OCI-LY7 (cell line): ENCODE results near the gene LY86. TPM values are rescaled to one million over a fixed set of nuclear protein-coding genes. Genes with fewer than 3 reads are reported as not detected.

Source experiments
- BruUV-seq: library from RNA; stranded (reverse); fragments of 400-500 nt; replicated peaks from 2 replicates; lab custom pipeline; 2021; lab: Mats Ljungman, UMichigan
- CTCF ChIA-PET: fragments of 300-600 bp; sonication (Branson Sonifier 250); formaldehyde crosslinking; loops from one replicate; lab custom pipeline; 2022; ENCODE audit warnings: antibody characterized with exemption; ENCODE audit not compliant: unreplicated experiment; lab: Charles Lee
- POLR2A ChIA-PET: fragments of 300-600 bp; sonication (Branson Sonifier 250); formaldehyde crosslinking; loops from one replicate; lab custom pipeline; 2022; ENCODE audit warnings: antibody characterized with exemption; lab: Charles Lee
- DNase-seq: peaks from one replicate; pipeline ENCODE4 v3.0.0-alpha.2; 2015; ENCODE audit warnings: low spot score
- H2AFZ ChIP-seq: fragments of 200-600 bp; sonication (generic), shearing (Covaris generic); 2 replicates; pipeline ENCODE4 v1.6.1; 2014; ENCODE audit warnings: mild to moderate bottlenecking, antibody characterized with exemption, low read length, moderate library complexity
- H3K27ac ChIP-seq: fragments of 200-600 bp; sonication (generic); 2 replicates; pipeline ENCODE4 v1.5.1; 2014; ENCODE audit warnings: mixed run types, low read depth, mild to moderate bottlenecking, moderate library complexity, low read length, inconsistent platforms; ENCODE audit not compliant: poor library complexity, severe bottlenecking
- H3K36me3 ChIP-seq: fragments of 200-600 bp; sonication (generic); 2 replicates; pipeline ENCODE4 v1.6.1; 2014; ENCODE audit warnings: mild to moderate bottlenecking, antibody characterized with exemption, low read length, moderate library complexity, mixed read lengths; ENCODE audit not compliant: insufficient read depth
- H3K4me1 ChIP-seq: fragments of 200-600 bp; sonication (generic); 2 replicates; pipeline ENCODE4 v1.5.1; 2014; ENCODE audit warnings: mild to moderate bottlenecking, low read length; ENCODE audit not compliant: insufficient read depth, poor library complexity, severe bottlenecking
- H3K4me2 ChIP-seq: fragments of 200-600 bp; sonication (generic); 2 replicates; pipeline ENCODE4 v1.6.1; 2014; ENCODE audit warnings: mild to moderate bottlenecking, low read length
- H3K4me3 ChIP-seq: fragments of 200-600 bp; sonication (generic); 2 replicates; pipeline ENCODE4 v1.5.1; 2014; ENCODE audit warnings: mild to moderate bottlenecking, low read depth, low read length; ENCODE audit not compliant: poor library complexity, severe bottlenecking
- H3K79me2 ChIP-seq: fragments of 200-600 bp; sonication (generic); 2 replicates; pipeline ENCODE4 v1.6.1; 2016; ENCODE audit warnings: low read depth, mild to moderate bottlenecking, low read length, moderate library complexity, mixed read lengths; ENCODE audit not compliant: insufficient read depth
- H3K9me2 ChIP-seq: fragments of 200-600 bp; sonication (generic); 2 replicates; pipeline ENCODE4 v1.6.1; 2016; ENCODE audit warnings: mild to moderate bottlenecking, low read length, mixed read lengths; ENCODE audit not compliant: insufficient read depth
- H3K9me3 ChIP-seq: fragments of 200-600 bp; sonication (generic); 2 replicates; pipeline ENCODE4 v1.6.1; 2014; ENCODE audit warnings: mild to moderate bottlenecking, mixed run types, low read length, mixed read lengths
- H4K20me1 ChIP-seq: fragments of 200-600 bp; sonication (generic); 2 replicates; pipeline ENCODE4 v1.6.1; 2014; ENCODE audit warnings: mild to moderate bottlenecking, antibody characterized with exemption, low read length, moderate library complexity, mixed read lengths; ENCODE audit not compliant: insufficient read depth
- EZH2phosphoT487 ChIP-seq: fragments of 200-600 bp; sonication (generic); IDR thresholded peaks from 2 replicates; pipeline ENCODE4 v1.6.1; 2018; ENCODE audit warnings: low read depth, borderline replicate concordance, mild to moderate bottlenecking, mixed run types, antibody characterized with exemption, low read length, moderate library complexity, mixed read lengths
- intact Hi-C: fragments of 100-400 bp; cut with micrococcal nuclease; formaldehyde crosslinking; loops from one replicate; pipeline ENCODE4 v1.10.0; 2022; ENCODE audit not compliant: unreplicated experiment
- total RNA-seq, 2 experiments: library from RNA; depleted of rRNA in 1 of 2; stranded (reverse); fragments of >200 nt in 1 of 2; shearing (Covaris generic) in 1 of 2; gene quantifications; 2 replicates each; pipeline ENCODE4 v1.2.3, GENCODE V29; 2014 to 2022
- TF ChIP-seq, protein P1 (sequence below): fragments of 200-600 bp; sonication (generic); conservative IDR thresholded peaks from 2 replicates; pipeline ENCODE4 v1.5.1; 2014; ENCODE audit warnings: mild to moderate bottlenecking, antibody characterized with exemption, low read length, moderate library complexity, mixed read lengths

The LY86 gene
- total RNA-seq, 2 experiments from 2014 or later, result 48.4 to 62.8 TPM

DNA sequence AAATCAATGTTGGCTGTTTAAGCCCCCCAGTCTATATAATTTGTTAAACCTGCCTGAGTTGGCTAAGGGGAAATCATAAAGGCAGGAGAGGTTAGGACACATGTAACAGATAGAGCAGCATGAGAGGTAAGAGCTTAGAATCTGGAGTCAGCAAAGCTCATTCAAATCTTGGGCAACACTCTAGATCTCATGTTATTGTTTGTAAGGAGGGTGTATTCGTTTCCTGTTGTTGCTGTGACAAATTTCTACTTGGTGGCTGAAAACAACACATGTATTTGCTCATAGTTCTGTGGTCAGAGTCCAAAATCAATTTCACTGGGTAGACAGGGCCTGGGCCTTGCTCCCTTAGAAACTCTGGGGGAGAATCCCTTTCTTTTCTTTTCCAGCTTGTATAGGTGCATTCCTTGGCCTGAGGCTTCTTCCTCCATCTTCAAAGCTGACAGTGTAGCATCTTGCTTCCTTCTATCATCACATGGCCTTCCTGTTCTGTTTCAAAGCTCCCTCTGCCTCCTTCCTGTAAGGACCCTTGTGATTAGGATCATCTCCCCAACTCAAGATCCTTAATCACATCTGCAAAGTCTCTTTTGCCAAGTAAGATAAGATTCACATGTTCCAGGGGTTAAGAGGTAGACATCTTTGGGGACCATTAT is 4.4 kb downstream of the LY86 start:
- no peak for DNase-seq
- Histone ChIP-seq H3K79me2 (peaks cover 60% of the 10 kb centered on the region), H3K4me2 (peak overlapping the region; percentile 91), H3K9me2 (no peaks in the 10 kb centered on the region), H4K20me1 (no peaks in the 10 kb centered on the region), H3K27ac (peak overlapping the region; percentile 96), H3K9me3 (no peaks in the 10 kb centered on the region), H3K36me3 (peaks cover 59% of the 10 kb centered on the region), H3K4me3 (peak overlapping the region; percentile 76), H3K4me1 (peaks cover 55% of the 10 kb centered on the region), H2AFZ (peak overlapping the region; percentile 35; the same call in 1 of the 2 replicates)
- TF ChIP-seq, protein P1, sequence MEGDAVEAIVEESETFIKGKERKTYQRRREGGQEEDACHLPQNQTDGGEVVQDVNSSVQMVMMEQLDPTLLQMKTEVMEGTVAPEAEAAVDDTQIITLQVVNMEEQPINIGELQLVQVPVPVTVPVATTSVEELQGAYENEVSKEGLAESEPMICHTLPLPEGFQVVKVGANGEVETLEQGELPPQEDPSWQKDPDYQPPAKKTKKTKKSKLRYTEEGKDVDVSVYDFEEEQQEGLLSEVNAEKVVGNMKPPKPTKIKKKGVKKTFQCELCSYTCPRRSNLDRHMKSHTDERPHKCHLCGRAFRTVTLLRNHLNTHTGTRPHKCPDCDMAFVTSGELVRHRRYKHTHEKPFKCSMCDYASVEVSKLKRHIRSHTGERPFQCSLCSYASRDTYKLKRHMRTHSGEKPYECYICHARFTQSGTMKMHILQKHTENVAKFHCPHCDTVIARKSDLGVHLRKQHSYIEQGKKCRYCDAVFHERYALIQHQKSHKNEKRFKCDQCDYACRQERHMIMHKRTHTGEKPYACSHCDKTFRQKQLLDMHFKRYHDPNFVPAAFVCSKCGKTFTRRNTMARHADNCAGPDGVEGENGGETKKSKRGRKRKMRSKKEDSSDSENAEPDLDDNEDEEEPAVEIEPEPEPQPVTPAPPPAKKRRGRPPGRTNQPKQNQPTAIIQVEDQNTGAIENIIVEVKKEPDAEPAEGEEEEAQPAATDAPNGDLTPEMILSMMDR, result no peak
- TF ChIP-seq EZH2phosphoT487, result no peak
- intact Hi-C loops, result loop anchor here (1.0 kb wide), 2 partner anchors 17 to 94 kb away; no protein-coding TSS in a partner anchor
- ChIA-PET POLR2A (interaction anchor here (0.6 to 3.6 kb wide), 9 partner anchors 11 to 90 kb away, joined by 3 to 20 read pairs (median 3); no protein-coding TSS in a partner anchor), CTCF (interaction anchor here (0.6 kb wide), 1 partner anchor 9 kb away, joined by 3 read pairs; no protein-coding TSS in a partner anchor)
- BruUV-seq, result no TSS peak

DNA sequence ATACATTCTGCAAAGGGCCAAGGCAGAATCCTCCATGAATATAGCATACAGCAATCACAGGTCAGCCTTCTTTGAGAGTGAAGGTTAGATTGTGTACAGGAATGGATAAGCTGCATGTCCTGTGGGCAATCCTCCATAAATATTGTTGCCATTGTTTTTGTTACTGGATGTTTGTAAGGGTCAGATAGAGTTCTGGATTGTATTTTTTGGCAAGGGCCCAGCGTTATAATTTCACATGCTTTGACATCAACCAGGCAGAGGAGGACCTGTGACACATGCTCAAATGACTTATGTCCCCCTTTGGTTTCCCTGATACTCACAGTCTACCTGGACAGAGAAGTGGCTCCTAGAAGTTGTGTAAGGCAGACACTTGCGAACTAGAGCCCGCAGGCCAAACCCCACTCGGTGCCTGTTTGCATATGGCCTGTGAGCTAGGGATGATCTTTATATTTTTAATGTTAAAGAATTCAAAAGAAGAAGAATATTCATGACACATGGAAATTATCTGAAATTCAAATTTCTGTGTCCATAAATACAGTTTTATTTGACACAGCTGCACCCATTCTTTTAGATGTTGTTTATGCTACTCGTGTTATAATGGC is 5.4 kb downstream of the LY86 start:
- POLR2A ChIA-PET, result interaction anchor here (0.6 to 3.6 kb wide), 5 partner anchors 10 to 725 kb away, joined by 3 to 20 read pairs (median 5); no protein-coding TSS in a partner anchor
- intact Hi-C loops, result no loop called here
- no peak for DNase-seq
- Histone ChIP-seq H2AFZ (no peak overlapping the region), H3K9me2 (no peaks in the 10 kb centered on the region), H3K4me1 (peaks cover 51% of the 10 kb centered on the region), H3K4me2 (peak overlapping the region; percentile 91), H4K20me1 (no peaks in the 10 kb centered on the region), H3K4me3 (no peak overlapping the region), H3K36me3 (peaks cover 69% of the 10 kb centered on the region), H3K9me3 (no peaks in the 10 kb centered on the region), H3K27ac (no peak overlapping the region), H3K79me2 (peaks cover 63% of the 10 kb centered on the region)
- TF ChIP-seq, protein P1, result no peak
- no peak for TF ChIP-seq EZH2phosphoT487
- CTCF ChIA-PET, result no interaction called here
- BruUV-seq, result no TSS peak

DNA sequence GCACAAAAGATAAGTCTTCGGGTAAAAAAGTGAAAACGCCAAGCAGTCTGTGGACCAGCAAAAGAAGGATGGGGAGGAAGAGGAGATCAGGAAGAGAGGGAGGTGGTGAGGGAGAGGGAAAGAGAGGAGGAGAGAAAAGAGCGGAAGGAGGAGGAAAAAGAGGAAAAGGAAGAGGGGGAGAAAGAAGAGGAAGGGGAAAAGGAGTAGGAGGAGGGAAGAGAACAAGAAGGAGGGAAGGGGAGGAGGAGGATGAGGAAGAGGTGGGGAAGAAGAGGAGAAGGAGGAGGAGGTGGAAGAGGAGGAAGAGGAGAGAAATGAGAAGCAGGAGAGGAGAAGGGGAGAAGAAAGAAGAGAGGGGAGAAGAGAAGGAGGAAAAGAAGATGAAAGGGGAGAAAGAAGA is 6.5 kb downstream of the LY86 start:
- Histone ChIP-seq H3K4me3 (no peak overlapping the region), H4K20me1 (no peaks in the 10 kb centered on the region), H3K36me3 (peaks cover 80% of the 10 kb centered on the region), H3K4me2 (no peak overlapping the region), H3K27ac (no peak overlapping the region), H2AFZ (no peak overlapping the region), H3K9me3 (no peaks in the 10 kb centered on the region), H3K79me2 (peaks cover 53% of the 10 kb centered on the region), H3K4me1 (peaks cover 44% of the 10 kb centered on the region), H3K9me2 (no peaks in the 10 kb centered on the region)
- TF ChIP-seq, protein P1, result no peak
- TF ChIP-seq EZH2phosphoT487, result no peak
- ChIA-PET CTCF (no interaction called here), POLR2A (interaction anchor here (0.6 to 3.6 kb wide), 4 partner anchors 13 to 724 kb away, joined by 3 to 20 read pairs (median 4); no protein-coding TSS in a partner anchor)
- BruUV-seq, result no TSS peak
- intact Hi-C loops, result no loop called here
- no peak for DNase-seq
